H1 (cell line): ENCODE measurements around the gene C19orf73. TPM values are rescaled to one million over a fixed set of nuclear protein-coding genes. Genes with fewer than 3 reads are reported as not detected.

Source experiments
- BRCA1 ChIP-seq: IDR thresholded peaks from 2 replicates; pipeline ENCODE4 v1.6.1; 2012; ENCODE audit warnings: low read depth, low read length, improper control_type of control experiment
- HDAC2 ChIP-seq, 2 experiments: fragments of 300-600 bp in 1 of 2; sonication (generic) in 1 of 2; IDR thresholded peaks; 2 replicates each; pipeline ENCODE4 v1.6.1; 2011 to 2012; ENCODE audit warnings: low read depth in 2 of 2, low read length in 2 of 2, mild to moderate bottlenecking in 2 of 2, moderate library complexity in 2 of 2, borderline replicate concordance in 1 of 2, inconsistent platforms in 1 of 2
- JUN ChIP-seq: IDR thresholded peaks from 2 replicates; pipeline ENCODE4 v1.6.1; 2011; ENCODE audit warnings: low read depth, mild to moderate bottlenecking, improper control_type of control experiment, low read length
- RBBP5 ChIP-seq: IDR thresholded peaks from 2 replicates; pipeline ENCODE4 v1.7.1; 2012; ENCODE audit warnings: low read depth, mild to moderate bottlenecking, inconsistent platforms, low read length, moderate library complexity, borderline replicate concordance
- RNF2 ChIP-seq: fragments of 200-900, 300-1000 bp; sonication (generic); IDR thresholded peaks from 2 replicates; pipeline ENCODE4 v1.7.1; 2016; ENCODE audit warnings: borderline replicate concordance, low read depth, mild to moderate bottlenecking, antibody characterized with exemption, low read length; ENCODE audit not compliant: poor library complexity, severe bottlenecking; ENCODE audit errors: missing control alignments
- SP1 ChIP-seq: IDR thresholded peaks from 2 replicates; pipeline ENCODE4 v1.6.1; 2011; ENCODE audit warnings: low read depth, low read length
- SP4 ChIP-seq: IDR thresholded peaks from 2 replicates; pipeline ENCODE4 v1.6.1; 2012; ENCODE audit warnings: low read length, inconsistent platforms
- TAF7 ChIP-seq: optimal IDR thresholded peaks from 2 replicates; pipeline ENCODE3; 2011; ENCODE audit warnings: low read depth, mild to moderate bottlenecking, inconsistent platforms, low read length, moderate library complexity, borderline replicate concordance
- TCF12 ChIP-seq: IDR thresholded peaks from 2 replicates; pipeline ENCODE4 v1.6.1; 2011; ENCODE audit warnings: low read depth, mild to moderate bottlenecking, low read length
- polyA plus RNA-seq, 7 experiments: library from polyadenylated mRNA; depleted of rRNA in 3 of 7; stranded (reverse) in 5 of 7; unstranded in 2 of 7; fragments of >200 nt in 5 of 7; fragments of 200-250 nt in 2 of 7; gene quantifications; 1 replicate in 5 of 7; 2 replicates in 1 of 7; 4 replicates in 1 of 7; pipeline versions ENCODE4 v1.2.1 to v1.2.3, GENCODE V29; 2011 to 2013; ENCODE audit warnings: missing spikeins in 2 of 7, mixed read lengths in 2 of 7
- total RNA-seq: library from RNA; stranded (reverse); fragmentation: NEBNext Ultra II Directional; extraction: Animal tissue kit (Norgen Biotek cat#: 25700); gene quantifications from 2 replicates; pipeline ENCODE4 v1.2.1, GENCODE V29; 2021

Gene C19orf73
- total and polyA plus RNA-seq, 2 of the 8 experiments (the other 6 are each of a cell fraction or from before 2014, with no cell fraction given): 2.5 to 4.6 TPM

- no peak for TF ChIP-seq RNF2
- no peak for TF ChIP-seq SP4
- TF ChIP-seq TAF7: no peak
- TF ChIP-seq SP1: no peak
- TF ChIP-seq HDAC2 (IDR thresholded peaks at IDR 0.05; ENCODE audit: borderline replicate concordance in 1 of 2, low read depth in 2 of 2, low read length in 2 of 2): no peak
- no peak for TF ChIP-seq RBBP5
- TF ChIP-seq JUN: no peak
- TF ChIP-seq BRCA1: no peak
- no peak for TF ChIP-seq TCF12
Observed at GRCh38 chr19:49150944-49151243, 32.0 kb upstream of the C19orf73 start (continued).
